CD4-positive, alpha-beta T cell (primary cell): ENCODE data around the gene CETN3. TPM values are rescaled to one million over a fixed set of nuclear protein-coding genes. Genes with fewer than 3 reads are reported as not detected.

Source experiments
- ATAC-seq: fragments of 200-7000 bp; cut with Tn5 transposase; one replicate; pipeline ENCODE4 v1.10.0; 2022; ENCODE audit warnings: mild to moderate bottlenecking; ENCODE audit not compliant: poor library complexity
- CTCF ChIA-PET: fragments of 350-600 bp; sonication (Branson Sonifier 250); formaldehyde crosslinking; loops from one replicate; lab custom pipeline; 2021; ENCODE audit warnings: antibody characterized with exemption, inconsistent platforms; lab: Charles Lee
- POLR2A ChIA-PET: fragments of 350-600 bp; sonication (Branson Sonifier 250); formaldehyde crosslinking; loops from one replicate; lab custom pipeline; 2021; ENCODE audit warnings: antibody characterized with exemption, inconsistent platforms; lab: Charles Lee
- DNase-seq, 14 experiments: peaks; one replicate each; pipeline ENCODE4 v3.0.0-alpha.2; 2013 to 2020; ENCODE audit warnings: mixed read lengths in 2 of 14
- H3K27ac ChIP-seq, 2 donors: one replicate each; pipeline versions ENCODE4 v1.5.1 to v1.7.0; 2013; ENCODE audit warnings: low read length in 2 of 2, low read depth in 1 of 2, mild to moderate bottlenecking in 1 of 2
- H3K27me3 ChIP-seq, 2 experiments: 1 replicate in 1 of 2; 2 replicates in 1 of 2; pipeline versions ENCODE4 v1.6.1 to v1.7.0; 2013; ENCODE audit warnings: low read length in 2 of 2, control low read depth in 1 of 2, mild to moderate bottlenecking in 1 of 2, moderate library complexity in 1 of 2; ENCODE audit not compliant: insufficient read depth in 2 of 2, control insufficient read depth in 1 of 2
- H3K36me3 ChIP-seq: one replicate; pipeline ENCODE4 v1.6.1; 2013; ENCODE audit warnings: low read length, control low read depth; ENCODE audit not compliant: insufficient read depth
- H3K4me1 ChIP-seq: one replicate; pipeline ENCODE4 v1.6.1; 2013; ENCODE audit warnings: low read length, control low read depth; ENCODE audit not compliant: insufficient read depth
- H3K4me3 ChIP-seq: one replicate; pipeline ENCODE4 v1.5.1; 2013; ENCODE audit warnings: mild to moderate bottlenecking, low read length, moderate library complexity
- H3K9me3 ChIP-seq, 2 experiments: 1 replicate in 1 of 2; 2 replicates in 1 of 2; pipeline versions ENCODE4 v1.6.1 to v1.7.0; 2013; ENCODE audit warnings: low read length in 2 of 2, mild to moderate bottlenecking in 2 of 2, control low read depth in 1 of 2, moderate library complexity in 1 of 2; ENCODE audit not compliant: control insufficient read depth in 1 of 2, insufficient read depth in 1 of 2
- H3K27ac Mint-ChIP-seq: one replicate; pipeline ENCODE4 v1.8.0; 2020; ENCODE audit warnings: mixed read lengths
- H3K27me3 Mint-ChIP-seq: one replicate; pipeline ENCODE4 v1.8.0; 2021; ENCODE audit warnings: mixed read lengths
- H3K36me3 Mint-ChIP-seq: one replicate; pipeline ENCODE4 v1.8.0; 2021; ENCODE audit warnings: low read depth, mixed read lengths
- H3K4me1 Mint-ChIP-seq: one replicate; pipeline ENCODE4 v1.8.0; 2021; ENCODE audit warnings: low read depth, mixed read lengths
- H3K4me3 Mint-ChIP-seq: one replicate; pipeline ENCODE4 v1.8.0; 2020; ENCODE audit warnings: mild to moderate bottlenecking, mixed read lengths
- H3K9me3 Mint-ChIP-seq: one replicate; pipeline ENCODE4 v1.8.0; 2020; ENCODE audit warnings: mixed read lengths
- intact Hi-C, 2 experiments: fragments of 100-400 bp; cut with DNase I in 1 of 2; cut with micrococcal nuclease in 1 of 2; formaldehyde crosslinking; loops; one replicate each; pipeline versions ENCODE4 v1.15.1 to v1.9.0; 2023 to 2025; cut with DNase I, micrococcal nuclease
- total RNA-seq, 174 experiments: library from RNA in 2 of 174; stranded (reverse) in 2 of 174; gene quantifications; one replicate each; pipeline ENCODE4 v1.2.3 and lab custom pipeline; 2021 to 2026
- TF ChIP-seq, protein P1 (sequence below): fragments of 200-600 bp; IDR thresholded peaks from one replicate; pipeline ENCODE4 v1.8.0; 2022; ENCODE audit warnings: antibody characterized with exemption, mild to moderate bottlenecking

Gene CETN3
- total RNA-seq, 2 experiments from 2014 or later, result 3.2 to 4.9 TPM

GRCh38 chr5:90342576-90342975 lies 67.0 kb downstream of the CETN3 start:
- H3K4me1 Mint-ChIP-seq, result no peaks in the 10 kb centered on the region
- intact Hi-C loops, result no loop called here
- H3K4me3 Mint-ChIP-seq, result no peak overlapping the region
- H3K4me3 ChIP-seq, result no peak overlapping the region
- no peak overlapping the region for H3K27ac ChIP-seq
- no peaks in the 10 kb centered on the region for H3K27me3 ChIP-seq
- TF ChIP-seq, protein P1, sequence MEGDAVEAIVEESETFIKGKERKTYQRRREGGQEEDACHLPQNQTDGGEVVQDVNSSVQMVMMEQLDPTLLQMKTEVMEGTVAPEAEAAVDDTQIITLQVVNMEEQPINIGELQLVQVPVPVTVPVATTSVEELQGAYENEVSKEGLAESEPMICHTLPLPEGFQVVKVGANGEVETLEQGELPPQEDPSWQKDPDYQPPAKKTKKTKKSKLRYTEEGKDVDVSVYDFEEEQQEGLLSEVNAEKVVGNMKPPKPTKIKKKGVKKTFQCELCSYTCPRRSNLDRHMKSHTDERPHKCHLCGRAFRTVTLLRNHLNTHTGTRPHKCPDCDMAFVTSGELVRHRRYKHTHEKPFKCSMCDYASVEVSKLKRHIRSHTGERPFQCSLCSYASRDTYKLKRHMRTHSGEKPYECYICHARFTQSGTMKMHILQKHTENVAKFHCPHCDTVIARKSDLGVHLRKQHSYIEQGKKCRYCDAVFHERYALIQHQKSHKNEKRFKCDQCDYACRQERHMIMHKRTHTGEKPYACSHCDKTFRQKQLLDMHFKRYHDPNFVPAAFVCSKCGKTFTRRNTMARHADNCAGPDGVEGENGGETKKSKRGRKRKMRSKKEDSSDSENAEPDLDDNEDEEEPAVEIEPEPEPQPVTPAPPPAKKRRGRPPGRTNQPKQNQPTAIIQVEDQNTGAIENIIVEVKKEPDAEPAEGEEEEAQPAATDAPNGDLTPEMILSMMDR, result no peak
- no peak overlapping the region for H3K27ac Mint-ChIP-seq
- POLR2A ChIA-PET, result no interaction called here
- H3K36me3 ChIP-seq, result no peaks in the 10 kb centered on the region
- ATAC-seq (no peak), DNase-seq (no peak)
- H3K4me1 ChIP-seq, result no peaks in the 10 kb centered on the region
- H3K9me3 Mint-ChIP-seq, result no peaks in the 10 kb centered on the region
- no peaks in the 10 kb centered on the region for H3K9me3 ChIP-seq
- CTCF ChIA-PET, result no interaction called here
- peaks cover 31% of the 10 kb centered on the region for H3K27me3 Mint-ChIP-seq
- no peaks in the 10 kb centered on the region for H3K36me3 Mint-ChIP-seq

Other genes with a start within 250 kb of the CETN3 start
- gene MBLAC2, start 65.0 kb upstream of the CETN3 start, total RNA-seq, result 1 to 10 TPM; 3.9 to 4.1 TPM
- 1 to 10 TPM in 1 of 2 experiments, under 1 TPM in 1; 0.80 to 2.3 TPM for gene POLR3G, start 65.1 kb upstream of the CETN3 start, total RNA-seq
- 10 to 100 TPM; 27.6 to 32.8 TPM for gene LYSMD3, start 119.8 kb upstream of the CETN3 start, total RNA-seq
- gene ADGRV1, start 149.0 kb upstream of the CETN3 start, total RNA-seq, result 1 to 10 TPM in 1 of 2 experiments, under 1 TPM in 1; 0.81 to 1.2 TPM